SK-MEL-5 (cell line): ENCODE results near the gene NKX2-8. TPM values are rescaled to one million over a fixed set of nuclear protein-coding genes. Genes with fewer than 3 reads are reported as not detected.
"Not testable (repeated sequence)": the region's sequence is repeated elsewhere in the genome, so short reads cannot be mapped to it uniquely, and the experiment has no call there.

Experiments used
- DNase-seq: peaks from one replicate; pipeline ENCODE4 v3.0.0-alpha.2; 2016; ENCODE audit warnings: low read depth, low spot score
- in situ Hi-C: cut with HindIII; loops from 2 replicates; pipeline ENCODE4 v1.10.0; 2016; ENCODE audit warnings: low sequenced_read_pairs, high pct_unique_total_duplicates, low pct_unique_long_range_greater_than_20kb
- total RNA-seq: library from RNA; depleted of rRNA; stranded (reverse); fragments of >200 nt; shearing (Covaris generic); gene quantifications from 2 replicates; pipeline ENCODE4 v1.2.3, GENCODE V29; 2014

Gene NKX2-8
- total RNA-seq, 1 experiment from 2014 or later = 0.50 TPM

- in situ Hi-C loops = no loop called here
- no peak for DNase-seq
Observed at GRCh38 chr14:36583242-36583892, 953 bp upstream of the NKX2-8 start.

GRCh38 chr14:36582874-36583241 is 444 bp upstream of the NKX2-8 start:
- in situ Hi-C loops = no loop called here
- DNase-seq = no peak

GRCh38 chr14:36580856-36581831 is 1.3 kb downstream of the NKX2-8 start:
- in situ Hi-C loops = no loop called here

GRCh38 chr14:36580141-36580855 is 2.1 kb downstream of the NKX2-8 start:
- in situ Hi-C loops = no loop called here
- DNase-seq = no peak

More at GRCh38 chr14:36580856-36581831, 1.3 kb downstream of the NKX2-8 start:
- no peak for DNase-seq

- in situ Hi-C loops = no loop called here
- no peak for DNase-seq
Observed at GRCh38 chr14:36579573-36580140, 2.8 kb downstream of the NKX2-8 start.

GRCh38 chr14:36579001-36579555 is 3.3 kb downstream of the NKX2-8 start:
- in situ Hi-C loops = no loop called here
- DNase-seq = peak; percentile 80

GRCh38 chr14:36570065-36570464 is 12.3 kb downstream of the NKX2-8 start:
- in situ Hi-C loops = no loop called here
- DNase-seq = no peak

GRCh38 chr14:36556811-36557433 is 25.5 kb downstream of the NKX2-8 start:
- in situ Hi-C loops = no loop called here
- DNase-seq = peak; percentile 51

- in situ Hi-C loops = no loop called here
- no peak for DNase-seq
Observed at GRCh38 chr14:36555998-36556743, 26.2 kb downstream of the NKX2-8 start.

- in situ Hi-C loops = no loop called here
- DNase-seq = peak; percentile 71
Observed at GRCh38 chr14:36553656-36554260, 28.7 kb downstream of the NKX2-8 start.

- in situ Hi-C loops = no loop called here
Observed at GRCh38 chr14:36550899-36551298, 31.5 kb downstream of the NKX2-8 start.

GRCh38 chr14:36544280-36544679 is 38.1 kb downstream of the NKX2-8 start:
- DNase-seq = not testable (repeated sequence)

More at GRCh38 chr14:36550899-36551298, 31.5 kb downstream of the NKX2-8 start:
- DNase-seq = no peak

GRCh38 chr14:36538051-36538450 is 44.4 kb downstream of the NKX2-8 start:
- no peak for DNase-seq
- in situ Hi-C loops = no loop called here

More at GRCh38 chr14:36544280-36544679, 38.1 kb downstream of the NKX2-8 start:
- in situ Hi-C loops = not testable (repeated sequence)
